ENCODE results near the gene DPH5.

GRCh38 chr1:101041300-101041699 is 15.7 kb upstream of the DPH5 start:
- no peak for TF ChIP-seq CTCF (conservative IDR thresholded peaks at IDR 0.05; ENCODE audit: low read length)
- TF ChIP-seq EZH2phosphoT487 (IDR thresholded peaks at IDR 0.05; ENCODE audit: borderline replicate concordance, low read depth, low read length) = no peak

Measured in OCI-LY7 (cell line).